ENCODE data around the gene RAPGEF1.

- TF ChIP-seq POLR2A (IDR thresholded peaks at IDR 0.05; ENCODE audit: low read length) (no peak), GATA1 (IDR thresholded peaks at IDR 0.05; ENCODE audit: low read depth, low read length) (no peak)
Observed at GRCh38 chr9:131695836-131696460, 43.9 kb downstream of the RAPGEF1 start.
